Fibroblast of skin of abdomen (primary cell): ENCODE measurements around the gene CABS1. TPM values are rescaled to one million over a fixed set of nuclear protein-coding genes. Genes with fewer than 3 reads are reported as not detected.

ENCODE experiments used
- DNase-seq: peaks from one replicate; pipeline ENCODE4 v3.0.0-alpha.2; 2013
- polyA plus RNA-seq, 2 experiments: library from polyadenylated mRNA; unstranded; fragments of 120-200 nt; gene quantifications; one replicate each; pipeline ENCODE4 v1.2.1, GENCODE V29; 2013; ENCODE audit not compliant: insufficient read length in 2 of 2

Gene CABS1
- not detected for polyA plus RNA-seq (2013, experiment 1 of 2; ENCODE audit: insufficient read length)
- polyA plus RNA-seq (2013, experiment 2 of 2; ENCODE audit: insufficient read length), result not detected

GRCh38 chr4:70334681-70335080 lies at the start of gene CABS1:
Gene CABS1 (plus strand): TSS chr4:70334981. CDS start chr4:70335040, 59 bp downstream.
- DNase-seq, result no peak

GRCh38 chr4:70288651-70289050 lies 46.1 kb upstream of the CABS1 start:
- no peak for DNase-seq

GRCh38 chr4:70291341-70291740 lies 43.4 kb upstream of the CABS1 start:
- DNase-seq, result no peak

GRCh38 chr4:70297576-70297975 lies 37.2 kb upstream of the CABS1 start:
- no peak for DNase-seq

GRCh38 chr4:70298051-70298450 lies 36.7 kb upstream of the CABS1 start:
- no peak for DNase-seq

- no peak for DNase-seq
Observed at GRCh38 chr4:70299643-70300042, 35.1 kb upstream of the CABS1 start.

GRCh38 chr4:70300215-70300614 lies 34.6 kb upstream of the CABS1 start:
- DNase-seq, result no peak

GRCh38 chr4:70303090-70303489 lies 31.7 kb upstream of the CABS1 start:
- no peak for DNase-seq

- no peak for DNase-seq
Observed at GRCh38 chr4:70305601-70306000, 29.2 kb upstream of the CABS1 start.

GRCh38 chr4:70306076-70306475 lies 28.7 kb upstream of the CABS1 start:
- no peak for DNase-seq

- no peak for DNase-seq
Observed at GRCh38 chr4:70313736-70314135, 21.0 kb upstream of the CABS1 start.

- no peak for DNase-seq
Observed at GRCh38 chr4:70315928-70316327, 18.9 kb upstream of the CABS1 start.

- no peak for DNase-seq
Observed at GRCh38 chr4:70326052-70326451, 8.7 kb upstream of the CABS1 start.

- DNase-seq, result no peak
Observed at GRCh38 chr4:70336043-70336442, 1.3 kb downstream of the CABS1 start.

GRCh38 chr4:70337886-70338420 lies 3.2 kb downstream of the CABS1 start:
- DNase-seq, result peak; percentile 0

GRCh38 chr4:70356185-70356584 lies 21.4 kb downstream of the CABS1 start:
- DNase-seq, result no peak

GRCh38 chr4:70359115-70359661 lies 24.4 kb downstream of the CABS1 start:
- DNase-seq, result no peak

- DNase-seq, result no peak
Observed at GRCh38 chr4:70360460-70360859, 25.7 kb downstream of the CABS1 start, which contains the start of gene SMR3A. Gene SMR3A (plus strand): TSS chr4:70360760. CDS start chr4:70362116, 1,356 bp downstream.

- no peak for DNase-seq
Observed at GRCh38 chr4:70364002-70364401, 29.2 kb downstream of the CABS1 start.

GRCh38 chr4:70365479-70365878 lies 30.7 kb downstream of the CABS1 start:
- peak; percentile 2 for DNase-seq

- no peak for DNase-seq
Observed at GRCh38 chr4:70367813-70368212, 33.0 kb downstream of the CABS1 start.

GRCh38 chr4:70371987-70372386 lies 37.2 kb downstream of the CABS1 start:
- DNase-seq, result no peak

- DNase-seq, result no peak
Observed at GRCh38 chr4:70372760-70373159, 38.0 kb downstream of the CABS1 start.

GRCh38 chr4:70380578-70380977 lies 45.8 kb downstream of the CABS1 start:
- no peak for DNase-seq

- DNase-seq, result no peak
Observed at GRCh38 chr4:70382691-70383181, 48.0 kb downstream of the CABS1 start, which contains the start of gene SMR3B. Gene SMR3B (plus strand): TSS chr4:70383131. CDS start chr4:70384511, 1,380 bp downstream.
